IPS-18c (cell line): ENCODE results near the gene VWA8.

Experiments used
- H3K4me3 ChIP-seq: 2 replicates; pipeline ENCODE4 v1.7.0; 2013; ENCODE audit warnings: low read depth, mild to moderate bottlenecking, low read length, moderate library complexity; ENCODE audit not compliant: insufficient read depth
- H3K9me3 ChIP-seq: one replicate; pipeline ENCODE4 v1.6.1; 2013; ENCODE audit warnings: mild to moderate bottlenecking, low read length, moderate library complexity; ENCODE audit not compliant: control insufficient read depth, insufficient read depth

The VWA8 gene

GRCh38 chr13:41960637-41961465 is at the start of gene VWA8:
TSS of gene VWA8 (minus strand) at chr13:41961109. CDS start at chr13:41961015, 94 bp downstream.
- H3K9me3 ChIP-seq, result no peaks in the 10 kb centered on the region
- peak within 1 kb of the TSS; percentile 87 for H3K4me3 ChIP-seq

GRCh38 chr13:42009057-42009456 is 48.1 kb upstream of the VWA8 start:
- Histone ChIP-seq H3K4me3 (no peak overlapping the region), H3K9me3 (no peaks in the 10 kb centered on the region)

- Histone ChIP-seq H3K4me3 (no peak overlapping the region), H3K9me3 (no peaks in the 10 kb centered on the region)
Measured at GRCh38 chr13:42007844-42008243, 46.9 kb upstream of the VWA8 start.

- Histone ChIP-seq H3K9me3 (no peaks in the 10 kb centered on the region), H3K4me3 (no peak overlapping the region)
Measured at GRCh38 chr13:42002066-42002465, 41.2 kb upstream of the VWA8 start.

GRCh38 chr13:42001580-42001979 is 40.7 kb upstream of the VWA8 start:
- H3K4me3 ChIP-seq, result no peak overlapping the region
- H3K9me3 ChIP-seq, result no peaks in the 10 kb centered on the region

GRCh38 chr13:42000846-42001245 is 39.9 kb upstream of the VWA8 start:
- Histone ChIP-seq H3K4me3 (no peak overlapping the region), H3K9me3 (no peaks in the 10 kb centered on the region)

GRCh38 chr13:41997396-41997795 is 36.5 kb upstream of the VWA8 start:
- no peaks in the 10 kb centered on the region for H3K9me3 ChIP-seq
- H3K4me3 ChIP-seq, result no peak overlapping the region

GRCh38 chr13:41995946-41996345 is 35.0 kb upstream of the VWA8 start:
- H3K4me3 ChIP-seq, result no peak overlapping the region

GRCh38 chr13:41995336-41995735 is 34.4 kb upstream of the VWA8 start:
- H3K4me3 ChIP-seq, result no peak overlapping the region
- no peaks in the 10 kb centered on the region for H3K9me3 ChIP-seq

More at GRCh38 chr13:41995946-41996345, 35.0 kb upstream of the VWA8 start:
- no peaks in the 10 kb centered on the region for H3K9me3 ChIP-seq

GRCh38 chr13:41994696-41995095 is 33.8 kb upstream of the VWA8 start:
- no peak overlapping the region for H3K4me3 ChIP-seq
- H3K9me3 ChIP-seq, result no peaks in the 10 kb centered on the region

GRCh38 chr13:41991936-41992335 is 31.0 kb upstream of the VWA8 start:
- no peaks in the 10 kb centered on the region for H3K9me3 ChIP-seq
- H3K4me3 ChIP-seq, result no peak overlapping the region

GRCh38 chr13:41988244-41988643 is 27.3 kb upstream of the VWA8 start:
- Histone ChIP-seq H3K4me3 (no peak overlapping the region), H3K9me3 (no peaks in the 10 kb centered on the region)

GRCh38 chr13:41985788-41986508 is 25.0 kb upstream of the VWA8 start:
- Histone ChIP-seq H3K4me3 (no peak overlapping the region), H3K9me3 (no peaks in the 10 kb centered on the region)

GRCh38 chr13:41981951-41982715 is 21.2 kb upstream of the VWA8 start:
- Histone ChIP-seq H3K9me3 (no peaks in the 10 kb centered on the region), H3K4me3 (no peak overlapping the region)

GRCh38 chr13:41978007-41978406 is 17.1 kb upstream of the VWA8 start:
- no peak overlapping the region for H3K4me3 ChIP-seq
- H3K9me3 ChIP-seq, result no peaks in the 10 kb centered on the region

- no peak overlapping the region for H3K4me3 ChIP-seq
- H3K9me3 ChIP-seq, result no peaks in the 10 kb centered on the region
Measured at GRCh38 chr13:41976476-41976875, 15.6 kb upstream of the VWA8 start.

- Histone ChIP-seq H3K9me3 (no peaks in the 10 kb centered on the region), H3K4me3 (no peak overlapping the region)
Measured at GRCh38 chr13:41974262-41974900, 13.5 kb upstream of the VWA8 start.
